ENCODE results near the gene UNC5B.

The UNC5B gene

GRCh38 chr10:71223347-71224058 lies 11.1 kb downstream of the UNC5B start:
- DNase-seq, result no peak

DNA sequence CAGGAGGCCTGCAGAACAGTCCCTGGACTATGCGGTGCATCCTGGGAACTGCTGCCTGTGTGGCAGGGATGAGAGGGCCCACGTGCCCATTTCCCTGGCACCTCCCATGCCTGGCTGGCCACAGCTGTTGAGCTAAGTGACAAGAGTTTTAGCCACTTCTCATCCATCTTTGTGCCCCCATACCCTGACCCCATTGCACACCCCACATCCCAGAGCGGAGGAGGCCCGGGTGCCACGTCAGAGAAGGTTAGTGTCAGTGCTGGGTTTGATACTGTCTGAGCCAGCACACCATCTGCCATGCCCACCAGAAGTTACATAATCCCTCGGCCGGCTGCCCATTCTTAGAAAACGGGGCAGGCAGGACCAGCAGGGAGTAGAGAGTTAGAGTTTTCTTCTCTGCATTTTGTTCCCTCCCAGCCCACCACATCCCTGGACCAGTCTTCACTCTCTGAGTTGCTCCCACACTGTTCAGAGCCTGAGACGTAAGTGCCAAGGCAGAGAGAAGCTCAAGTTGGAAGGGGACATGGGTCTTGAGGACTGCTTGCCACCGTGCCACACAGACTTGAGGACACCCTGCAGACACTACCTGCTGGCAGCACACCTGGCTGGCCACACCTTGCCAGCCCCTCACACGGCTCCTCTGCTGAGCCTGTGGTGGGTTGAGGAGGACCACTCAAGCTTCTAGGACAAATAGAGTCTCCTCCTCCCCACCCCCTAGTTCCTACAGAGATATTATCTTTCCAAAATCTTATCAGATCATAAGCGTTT lies 13.1 kb downstream of the UNC5B start:
- DNase-seq, result no peak

- DNase-seq, result no peak
Measured at GRCh38 chr10:71228875-71229675, 16.7 kb downstream of the UNC5B start.

- DNase-seq, result no peak
Measured at GRCh38 chr10:71229726-71230655, 17.6 kb downstream of the UNC5B start.

DNA sequence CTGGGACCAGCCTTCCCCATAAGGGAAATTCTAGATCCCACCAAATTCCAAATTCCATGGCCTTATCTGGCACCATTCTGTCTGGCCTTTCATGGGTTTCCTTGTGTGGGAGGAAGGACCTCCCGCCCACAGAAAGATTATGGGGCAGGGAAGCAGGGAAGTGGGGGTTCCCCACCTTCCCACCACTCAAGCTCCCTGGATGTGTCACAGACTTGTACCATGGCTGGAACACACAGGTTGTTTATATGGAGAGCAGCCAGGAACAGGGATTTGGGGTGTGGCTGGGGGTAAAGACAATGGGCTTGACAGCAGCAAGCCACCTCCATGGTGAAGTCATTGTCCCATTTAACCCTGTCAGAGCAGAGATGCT lies 18.3 kb downstream of the UNC5B start:
- DNase-seq, result no peak

DNA sequence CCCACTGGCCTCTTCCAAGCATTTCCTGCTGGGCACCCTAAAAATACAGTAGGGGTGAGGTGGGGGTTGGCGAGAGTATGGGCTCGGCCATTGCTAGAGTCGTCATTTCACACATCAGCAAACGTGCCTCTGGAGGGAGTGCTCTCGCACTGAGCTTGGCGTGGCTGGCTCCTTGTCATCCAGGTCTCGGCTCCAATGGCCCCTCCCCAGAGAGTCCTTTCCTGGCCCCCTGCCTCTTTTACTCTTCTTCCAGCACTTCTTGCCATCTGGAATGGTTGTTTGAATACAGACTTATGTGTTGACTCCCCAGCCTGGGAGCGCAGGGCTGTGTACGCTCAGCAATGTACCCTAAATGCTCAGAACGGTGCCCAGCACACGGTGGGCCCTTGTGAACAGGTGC lies 18.8 kb downstream of the UNC5B start:
- DNase-seq, result no peak

GRCh38 chr10:71232089-71232998 lies 20.0 kb downstream of the UNC5B start:
- DNase-seq, result no peak

GRCh38 chr10:71233482-71233892 lies 21.1 kb downstream of the UNC5B start:
- no peak for DNase-seq

DNA sequence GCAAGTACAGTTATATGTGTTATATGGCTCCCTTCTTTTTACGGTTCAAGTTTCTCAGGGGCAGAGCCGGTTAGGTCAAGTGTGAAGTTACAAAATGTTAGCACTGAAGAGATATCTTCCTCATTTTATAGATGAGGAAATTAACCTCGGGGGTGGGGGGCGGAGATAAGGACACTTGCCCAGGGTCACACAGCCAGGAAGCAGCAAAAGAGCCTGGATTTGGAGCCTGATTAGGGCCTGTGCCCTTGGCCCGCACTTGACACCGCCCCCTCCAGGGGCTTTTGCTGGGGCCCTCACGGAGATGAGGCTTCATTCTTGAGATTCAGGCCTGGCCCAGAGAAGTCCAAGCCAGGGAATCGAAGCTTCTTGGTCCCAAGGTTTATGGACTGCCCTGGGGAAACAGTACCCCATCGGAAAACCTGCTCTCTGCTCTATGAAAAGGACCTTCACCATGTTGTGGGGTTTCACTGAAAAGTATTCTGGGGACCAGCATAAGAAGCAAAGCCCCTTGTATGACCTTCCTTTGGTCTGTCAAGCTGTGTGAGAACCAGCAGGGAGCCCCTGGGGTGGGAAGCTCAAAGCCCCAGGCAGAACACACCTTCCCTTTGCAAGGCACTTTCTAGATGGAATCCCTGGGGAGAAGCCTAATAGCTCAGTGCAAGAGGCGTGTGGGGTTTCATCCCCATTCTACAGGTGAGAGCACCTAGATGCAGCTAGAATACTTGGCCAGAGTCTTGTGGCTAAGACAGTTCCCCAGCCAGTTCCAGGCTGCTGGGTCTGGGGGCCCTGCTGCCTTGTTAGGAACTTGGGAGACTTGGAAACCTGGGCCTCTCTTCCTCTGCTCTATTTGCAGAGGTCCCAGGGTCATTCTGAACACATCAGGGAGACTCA lies 21.9 kb downstream of the UNC5B start:
- no peak for DNase-seq

GRCh38 chr10:71234970-71235685 lies 22.8 kb downstream of the UNC5B start:
- DNase-seq, result no peak

DNA sequence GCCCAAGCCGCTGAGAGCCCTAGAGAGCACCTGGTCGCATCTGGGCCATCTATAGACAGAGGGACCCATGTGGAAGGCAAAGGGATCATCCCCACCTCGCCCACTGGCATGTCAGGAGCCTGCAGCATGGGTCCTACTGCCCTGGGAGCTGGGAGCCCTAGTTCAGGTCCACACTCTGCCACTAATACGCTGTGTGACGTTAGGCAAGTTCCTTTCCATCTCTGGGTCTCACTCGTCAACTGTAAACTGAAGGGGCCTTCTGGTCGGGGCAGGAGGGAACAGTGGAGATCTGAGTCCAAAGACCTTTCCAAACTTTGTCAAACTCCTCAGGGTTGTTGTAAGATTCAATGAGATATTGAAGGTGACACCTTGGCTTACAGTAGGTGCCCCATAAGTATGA lies 23.4 kb downstream of the UNC5B start:
- DNase-seq, result no peak

DNA sequence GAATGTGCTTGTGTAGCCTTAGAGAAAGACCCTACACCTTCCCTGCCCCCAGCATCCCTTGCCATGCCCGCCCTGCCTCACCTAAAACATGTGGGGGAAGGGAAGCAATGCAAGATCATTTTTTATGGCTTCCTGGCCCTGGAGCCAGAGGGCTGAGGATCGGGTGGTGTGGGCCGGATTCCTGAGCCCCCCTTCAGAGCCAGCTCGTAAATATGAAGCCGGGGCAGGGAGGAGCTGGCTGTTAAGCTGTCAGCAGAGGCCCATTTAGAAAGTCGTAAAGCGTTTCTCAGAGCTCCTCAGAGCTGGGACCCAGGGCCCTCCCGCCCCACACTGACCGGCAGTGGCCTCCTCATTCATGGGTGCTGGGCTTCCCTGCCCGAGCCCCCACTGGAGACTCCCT lies 23.9 kb downstream of the UNC5B start:
- DNase-seq, result no peak

- no peak for DNase-seq
Measured at GRCh38 chr10:71236822-71237682, 24.7 kb downstream of the UNC5B start.

- DNase-seq, result no peak
Measured at GRCh38 chr10:71237843-71238623, 25.7 kb downstream of the UNC5B start.

GRCh38 chr10:71238626-71239025 lies 26.3 kb downstream of the UNC5B start:
- DNase-seq, result no peak

GRCh38 chr10:71239131-71239915 lies 27.0 kb downstream of the UNC5B start:
- no peak for DNase-seq

Data from SIG-M5 (cell line).